ENCODE results near the gene CDK14. TPM values are rescaled to one million over a fixed set of nuclear protein-coding genes. Genes with fewer than 3 reads are reported as not detected.

CDK14 gene
- total and polyA plus RNA-seq, 4 donors, result 4.2 to 12.4 (median 7.4) TPM

- no peak overlapping the region for H3K4me3 ChIP-seq (ENCODE audit: low read depth in 1 of 3, low read length in 3 of 3)
- no peak for TF ChIP-seq FOXA1 (IDR thresholded peaks at IDR 0.05)
- peak in 1 of 2 donors; percentile 46 for TF ChIP-seq HNF4A (conservative IDR thresholded peaks at IDR 0.05)
- WGBS, result 68% methylated on average over 2 of the region's 2 CpGs
- peaks cover 0 to 2% (median 0%) of the 10 kb centered on the region in 4 donors for H3K9me3 ChIP-seq (ENCODE audit: control insufficient read depth in 4 of 4, low read length in 3 of 4)
- H3K27ac ChIP-seq (ENCODE audit: low read depth in 1 of 2, low read length in 2 of 2), result no peak overlapping the region
- H3K27me3 ChIP-seq (ENCODE audit: control insufficient read depth in 4 of 4, insufficient read depth in 4 of 4, low read length in 3 of 4), result no peaks in the 10 kb centered on the region
- H3K36me3 ChIP-seq (ENCODE audit: control insufficient read depth in 4 of 4, insufficient read depth in 3 of 4, low read depth in 1 of 4, low read length in 3 of 4), result peaks cover 0 to 2% (median 0%) of the 10 kb centered on the region in 4 donors
- DNase-seq (ENCODE audit: low spot score), result no peak
- peaks cover 0 to 4% (median 2%) of the 10 kb centered on the region in 4 donors for H3K4me1 ChIP-seq (ENCODE audit: control insufficient read depth in 4 of 4, insufficient read depth in 4 of 4, low read length in 3 of 4)
- H3K9ac ChIP-seq (ENCODE audit: low read depth in 1 of 2, low read length in 2 of 2), result no peak overlapping the region
Observed at GRCh38 chr7:90836937-90837336, 240.8 kb downstream of the CDK14 start.

- Histone ChIP-seq H3K4me1 (ENCODE audit: control insufficient read depth in 4 of 4, insufficient read depth in 4 of 4, low read length in 3 of 4) (peaks cover 0 to 4% (median 2%) of the 10 kb centered on the region in 4 donors), H3K27ac (ENCODE audit: low read depth in 1 of 2, low read length in 2 of 2) (no peak overlapping the region), H3K36me3 (ENCODE audit: control insufficient read depth in 4 of 4, insufficient read depth in 3 of 4, low read depth in 1 of 4, low read length in 3 of 4) (peaks cover 0 to 2% (median 0%) of the 10 kb centered on the region in 4 donors), H3K9ac (ENCODE audit: low read depth in 1 of 2, low read length in 2 of 2) (no peak overlapping the region), H3K27me3 (ENCODE audit: control insufficient read depth in 4 of 4, insufficient read depth in 4 of 4, low read length in 3 of 4) (no peaks in the 10 kb centered on the region), H3K4me3 (ENCODE audit: low read depth in 1 of 3, low read length in 3 of 3) (no peak overlapping the region), H3K9me3 (ENCODE audit: control insufficient read depth in 4 of 4, low read length in 3 of 4) (peaks cover 0 to 2% (median 0%) of the 10 kb centered on the region in 4 donors)
- TF ChIP-seq EGR1 (IDR thresholded peaks at IDR 0.05; ENCODE audit: low read depth in 2 of 2) (no peak), HNF4G (IDR thresholded peaks at IDR 0.05) (no peak), SP1 (IDR thresholded peaks at IDR 0.05) (no peak), GABPA (IDR thresholded peaks at IDR 0.05 in 1 of 2, conservative IDR thresholded peaks at IDR 0.05 in 1 of 2) (no peak), FOXA1 (IDR thresholded peaks at IDR 0.05) (no peak), RXRA (IDR thresholded peaks at IDR 0.05) (no peak), RAD21 (IDR thresholded peaks at IDR 0.05) (no peak), ZBTB33 (IDR thresholded peaks at IDR 0.05) (no peak)
- no peak for DNase-seq (ENCODE audit: low spot score)
- 98% methylated on average over 8 of the region's 8 CpGs for WGBS
Observed at GRCh38 chr7:90838799-90839198, 242.7 kb downstream of the CDK14 start.

- DNase-seq (ENCODE audit: low spot score), result no peak
- Histone ChIP-seq H3K9me3 (ENCODE audit: control insufficient read depth in 4 of 4, low read length in 3 of 4) (peaks cover 0 to 2% (median 0%) of the 10 kb centered on the region in 4 donors), H3K9ac (ENCODE audit: low read depth in 1 of 2, low read length in 2 of 2) (no peak overlapping the region), H3K4me3 (ENCODE audit: low read depth in 1 of 3, low read length in 3 of 3) (no peak overlapping the region), H3K27me3 (ENCODE audit: control insufficient read depth in 4 of 4, insufficient read depth in 4 of 4, low read length in 3 of 4) (no peaks in the 10 kb centered on the region), H3K36me3 (ENCODE audit: control insufficient read depth in 4 of 4, insufficient read depth in 3 of 4, low read depth in 1 of 4, low read length in 3 of 4) (peaks cover 0 to 2% (median 0%) of the 10 kb centered on the region in 4 donors), H3K27ac (ENCODE audit: low read depth in 1 of 2, low read length in 2 of 2) (no peak overlapping the region), H3K4me1 (ENCODE audit: control insufficient read depth in 4 of 4, insufficient read depth in 4 of 4, low read length in 3 of 4) (peaks cover 0 to 4% (median 2%) of the 10 kb centered on the region in 4 donors)
- no peak for TF ChIP-seq RAD21 (IDR thresholded peaks at IDR 0.05)
- no peak for TF ChIP-seq JUND (IDR thresholded peaks at IDR 0.05)
- TF ChIP-seq REST (IDR thresholded peaks at IDR 0.05), result no peak
- no peak for TF ChIP-seq ZBTB33 (IDR thresholded peaks at IDR 0.05)
- TF ChIP-seq GABPA (IDR thresholded peaks at IDR 0.05 in 1 of 2, conservative IDR thresholded peaks at IDR 0.05 in 1 of 2), result no peak
- TF ChIP-seq SP1 (IDR thresholded peaks at IDR 0.05), result no peak
- no peak for TF ChIP-seq HNF4A (conservative IDR thresholded peaks at IDR 0.05)
- TF ChIP-seq RXRA (IDR thresholded peaks at IDR 0.05), result no peak
- no peak for TF ChIP-seq FOXA1 (IDR thresholded peaks at IDR 0.05)
- TF ChIP-seq EGR1 (IDR thresholded peaks at IDR 0.05; ENCODE audit: low read depth in 2 of 2), result no peak
- TF ChIP-seq ATF3 (IDR thresholded peaks at IDR 0.05), result no peak
- TF ChIP-seq NR2F2 (IDR thresholded peaks at IDR 0.05), result no peak
- TF ChIP-seq YY1 (IDR thresholded peaks at IDR 0.05), result no peak
- TF ChIP-seq MAX (IDR thresholded peaks at IDR 0.05), result no peak
- TF ChIP-seq CTCF (IDR thresholded peaks at IDR 0.05; ENCODE audit: low read depth, low read length, missing input control), result no peak
- no peak for TF ChIP-seq HNF4G (IDR thresholded peaks at IDR 0.05)
- no peak for TF ChIP-seq FOXA2 (IDR thresholded peaks at IDR 0.05)
- no peak for TF ChIP-seq TAF1 (conservative IDR thresholded peaks at IDR 0.05)
- WGBS, result 91% methylated on average over 1 of the region's 1 CpG
Observed at GRCh38 chr7:90839316-90839715, 243.2 kb downstream of the CDK14 start.
